NCI-H1436 (cell line): Measurements from ENCODE around the gene JPH4.
"Not testable (repeated sequence)": the region's sequence is repeated elsewhere in the genome, so short reads cannot be mapped to it uniquely, and the experiment has no call there.

Experiments
- DNase-seq: peaks from one replicate; lab custom pipeline; 2025; lab: John Stamatoyannopoulos, UW

JPH4 gene

GRCh38 chr14:23546450-23547035, 32.0 kb downstream of the JPH4 start:
- DNase-seq, result no peak

DNA sequence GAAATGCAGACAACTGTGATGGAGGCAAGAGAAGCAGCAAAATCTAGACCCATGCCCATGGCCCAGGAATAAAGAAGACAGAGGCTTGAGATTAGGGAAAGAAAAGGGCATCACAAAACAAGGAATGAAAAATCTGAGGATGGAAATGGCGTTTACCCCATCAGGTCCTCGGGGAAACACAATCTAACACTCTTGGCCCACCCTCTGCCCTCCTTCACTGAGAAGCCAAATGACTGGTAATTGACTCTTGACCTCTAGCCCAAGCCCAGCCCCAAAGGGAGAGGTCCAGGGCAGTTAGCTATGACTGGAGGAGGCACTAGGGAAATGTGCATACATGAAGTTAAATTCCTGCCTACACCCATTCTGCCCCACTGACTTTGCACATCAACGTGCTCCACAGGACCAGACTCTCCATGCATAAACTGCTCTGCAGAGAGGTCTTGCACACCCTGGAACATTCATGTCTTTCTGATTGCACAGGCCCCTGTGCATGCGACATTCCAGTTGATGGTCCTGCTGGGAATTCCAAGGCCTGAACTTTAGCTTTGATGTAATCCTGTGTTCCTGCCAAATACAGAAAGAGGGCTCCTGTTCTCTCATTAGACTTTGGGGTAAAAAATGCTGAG, 32.7 kb downstream of the JPH4 start:
- no peak for DNase-seq

DNA sequence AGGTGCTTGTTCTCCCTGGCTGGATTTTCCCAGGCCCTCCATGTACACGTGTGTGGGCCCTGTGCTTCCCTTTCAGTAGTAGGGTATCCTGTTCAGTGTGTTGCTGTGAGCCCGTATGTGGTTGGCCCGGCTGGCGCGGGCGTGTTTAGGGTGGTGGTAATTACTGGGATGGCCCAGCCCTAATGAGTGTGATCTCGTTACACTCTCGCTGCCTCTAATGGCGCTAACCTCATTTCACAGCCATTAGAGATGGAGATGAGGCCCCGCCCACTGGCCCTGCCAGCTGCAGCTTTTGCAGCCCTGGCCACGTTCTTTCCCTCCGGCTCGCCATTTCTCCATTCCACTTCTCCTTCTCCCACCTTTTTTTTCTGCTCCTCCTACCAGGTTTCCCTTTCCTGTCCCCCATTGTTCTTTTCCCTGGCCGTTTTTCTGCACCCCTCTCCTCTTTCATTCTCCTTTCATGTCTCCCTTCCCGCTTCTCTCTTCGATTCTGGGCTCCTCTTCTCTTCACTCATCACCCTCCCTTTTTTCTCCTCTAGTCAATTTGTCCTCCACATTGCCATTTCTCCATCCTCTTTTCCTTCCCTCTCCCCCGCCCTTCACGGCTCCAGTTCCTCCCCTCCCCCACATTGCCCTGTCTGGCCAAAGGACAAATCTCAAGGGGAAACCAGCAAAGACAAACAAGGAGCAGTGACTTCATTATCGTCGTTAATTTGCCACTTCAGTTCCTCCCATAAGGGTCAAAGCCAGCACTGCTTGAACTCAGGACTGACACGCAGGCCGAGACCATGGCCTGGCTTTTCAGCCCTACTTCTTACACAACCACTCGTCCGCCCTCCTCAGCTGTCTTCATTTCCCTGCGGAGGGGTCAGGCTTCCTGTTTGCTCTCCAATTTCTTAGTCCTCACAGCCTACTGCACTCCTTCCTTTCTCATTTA, 33.8 kb downstream of the JPH4 start:
- peak; percentile 96 for DNase-seq

DNA sequence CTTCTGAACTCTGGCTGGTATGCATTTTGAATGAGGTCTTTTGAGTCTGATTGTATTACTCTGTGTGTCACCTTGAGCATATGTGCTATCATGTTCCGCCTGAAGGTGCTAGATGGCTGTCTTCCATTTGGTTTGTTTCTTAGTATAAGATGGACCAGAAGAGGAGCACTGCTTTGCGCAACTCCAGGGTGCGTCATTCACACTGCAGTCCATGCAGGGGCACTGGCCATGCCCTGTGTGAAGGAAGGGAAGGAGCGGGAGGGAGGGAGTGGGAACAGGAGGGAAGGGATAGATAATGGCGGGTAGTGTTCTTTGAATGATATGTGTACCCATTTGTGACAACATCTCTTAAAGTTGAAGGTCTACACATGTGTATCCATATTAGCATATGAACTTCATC, 35.2 kb downstream of the JPH4 start:
- DNase-seq, result no peak

- no peak for DNase-seq
Observed at GRCh38 chr14:23542261-23542660, 36.3 kb downstream of the JPH4 start.

DNA sequence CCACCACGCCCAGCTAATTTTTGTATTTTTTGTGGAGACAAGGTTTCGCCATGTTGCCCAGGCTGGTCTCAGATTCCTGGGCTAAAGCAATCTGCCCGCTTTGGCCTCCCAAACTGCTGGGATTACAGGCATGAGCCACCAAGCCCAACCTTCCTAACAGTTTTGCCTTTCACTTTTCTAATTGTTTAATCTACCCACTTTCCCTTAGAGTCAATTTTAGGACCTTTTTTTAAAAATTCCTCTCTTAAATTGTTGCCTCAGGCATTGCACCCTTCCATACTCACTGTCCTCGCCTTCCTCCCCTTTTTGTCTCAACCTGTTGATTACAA, 38.5 kb downstream of the JPH4 start:
- DNase-seq, result no peak

GRCh38 chr14:23539248-23540140, 39.1 kb downstream of the JPH4 start:
- peak; percentile 44 for DNase-seq

DNA sequence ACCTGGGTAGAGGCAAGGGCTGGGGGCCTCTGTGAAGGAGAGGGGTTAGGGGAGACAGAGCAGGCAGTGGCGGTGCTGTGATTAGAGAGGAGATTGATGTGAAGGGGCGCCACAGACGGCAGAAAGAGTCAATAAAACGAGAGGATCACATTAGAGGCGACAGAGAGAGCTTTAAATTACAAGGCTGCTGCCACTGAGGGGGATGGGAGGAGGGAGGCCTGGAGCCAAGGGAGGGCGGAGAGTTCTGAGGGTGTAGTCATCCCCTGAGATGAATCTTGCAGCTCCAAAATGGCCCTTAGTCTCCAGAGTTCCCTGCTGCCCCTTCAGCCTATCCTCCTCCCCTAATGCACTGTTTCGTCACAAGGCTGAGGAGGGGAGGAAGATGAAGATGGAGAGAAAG, 39.8 kb downstream of the JPH4 start:
- DNase-seq, result peak; percentile 74

DNA sequence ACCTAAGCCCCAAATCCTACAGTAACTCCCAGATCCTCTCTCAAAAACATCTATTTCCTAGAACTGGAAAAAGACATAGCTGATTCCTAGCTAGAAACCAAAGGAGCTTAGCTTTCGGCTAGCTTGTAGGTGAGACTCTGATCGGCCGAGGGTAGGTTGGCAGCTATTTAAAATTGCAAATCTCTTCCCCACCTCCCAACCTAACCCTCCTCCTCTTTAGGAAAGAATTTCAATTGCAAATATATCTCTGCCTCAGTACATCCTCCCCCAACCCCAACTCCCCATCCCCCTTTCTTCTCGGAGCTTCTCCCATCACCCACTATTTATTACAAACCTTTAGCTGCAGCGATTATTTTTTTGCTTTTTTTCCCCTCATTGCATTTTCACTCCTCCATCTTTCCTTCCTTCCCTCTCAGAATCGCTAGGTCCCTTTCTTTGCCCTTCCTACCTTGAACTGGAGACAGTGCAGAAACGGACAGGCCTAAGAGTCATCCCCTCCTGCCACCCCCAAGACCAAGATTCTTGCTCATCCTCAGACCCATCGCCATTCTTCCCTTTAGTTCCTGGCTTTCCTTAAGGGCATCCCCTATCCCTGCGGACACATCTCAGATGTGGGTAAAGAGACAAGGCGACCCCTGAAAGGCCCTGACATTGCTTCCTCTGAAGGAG, 40.4 kb downstream of the JPH4 start:
- no peak for DNase-seq

- DNase-seq, result no peak
Observed at GRCh38 chr14:23537351-23538049, 41.1 kb downstream of the JPH4 start.

DNA sequence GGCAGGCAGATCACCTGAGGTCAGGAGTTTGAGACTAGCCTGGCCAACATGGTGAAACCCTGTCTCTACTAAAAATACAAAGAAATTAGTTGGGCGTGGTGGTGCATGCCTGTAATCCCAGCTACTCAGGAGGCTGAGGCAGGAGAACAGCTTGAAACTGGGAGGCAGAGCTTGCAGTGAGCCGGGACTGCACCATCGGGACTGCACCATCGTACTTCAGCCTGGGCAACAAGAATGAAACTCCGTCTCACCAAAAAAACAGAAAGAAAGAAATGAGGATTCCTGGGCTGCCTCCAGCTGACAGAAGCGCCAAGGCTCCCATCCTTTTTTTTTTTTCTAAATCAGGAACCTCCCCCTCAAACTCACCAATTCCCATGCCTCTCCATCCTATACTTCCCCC, 41.7 kb downstream of the JPH4 start:
- DNase-seq, result not testable (repeated sequence)

DNA sequence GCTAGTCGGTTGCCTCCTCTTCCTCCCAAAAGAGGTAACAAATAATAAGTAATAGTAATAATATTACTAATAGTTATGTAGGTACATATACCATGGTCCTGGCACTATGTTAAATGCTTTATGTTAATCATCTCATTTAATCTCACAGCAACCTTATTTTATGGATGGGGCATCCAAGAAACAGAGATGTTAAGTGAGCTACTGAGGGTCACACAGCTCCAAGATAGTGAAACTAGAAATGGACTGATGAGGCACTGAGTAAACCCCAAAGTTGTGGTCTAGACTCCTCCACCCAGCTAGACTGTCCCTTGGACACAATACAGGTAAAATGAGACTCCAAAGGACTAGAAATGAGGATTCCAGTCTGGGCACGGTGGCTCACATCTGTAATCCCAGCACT, 42.1 kb downstream of the JPH4 start:
- no peak for DNase-seq

DNA sequence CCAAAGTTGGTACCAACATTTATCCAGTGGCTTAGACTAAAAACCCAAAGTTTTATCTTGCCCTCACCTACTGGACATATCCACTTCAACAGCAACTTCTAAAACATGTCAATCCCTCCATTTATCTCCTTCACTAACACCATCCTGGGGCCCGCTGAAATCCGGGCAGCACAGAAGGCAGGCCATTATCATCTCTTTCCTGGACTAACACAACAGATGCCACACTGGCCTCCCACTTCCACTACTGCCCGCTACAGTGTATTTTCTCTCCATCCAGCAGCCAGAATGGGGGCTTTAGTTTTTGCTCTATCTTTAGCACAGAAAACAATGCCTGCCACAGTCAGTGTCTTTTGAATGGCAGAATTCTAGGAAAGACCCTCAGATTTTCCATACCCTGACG, 42.6 kb downstream of the JPH4 start:
- no peak for DNase-seq

GRCh38 chr14:23533652-23534435, 44.7 kb downstream of the JPH4 start:
- no peak for DNase-seq

- no peak for DNase-seq
Observed at GRCh38 chr14:23532658-23533057, 45.9 kb downstream of the JPH4 start.

DNA sequence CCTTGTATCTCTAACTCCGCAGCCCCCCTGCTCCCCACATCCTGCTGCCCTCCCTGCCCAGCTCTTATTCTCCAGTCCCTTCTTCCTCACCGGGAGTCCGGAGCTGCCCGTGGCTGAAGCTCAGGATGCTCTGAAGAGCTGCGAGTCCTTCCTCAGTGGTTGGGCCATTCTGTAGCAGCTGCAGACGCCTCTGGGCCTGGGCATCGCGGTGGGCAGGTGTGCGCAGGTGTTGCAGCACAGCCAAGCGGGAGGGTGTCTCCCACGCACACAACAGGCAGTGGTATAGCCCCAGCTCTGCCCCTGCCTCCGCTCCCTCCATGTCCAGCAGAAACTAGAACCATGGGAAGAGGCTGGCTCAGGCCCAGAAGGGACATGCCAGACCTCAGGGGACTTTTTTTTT, 47.2 kb downstream of the JPH4 start:
- no peak for DNase-seq

- no peak for DNase-seq
Observed at GRCh38 chr14:23530375-23531055, 48.1 kb downstream of the JPH4 start.

DNA sequence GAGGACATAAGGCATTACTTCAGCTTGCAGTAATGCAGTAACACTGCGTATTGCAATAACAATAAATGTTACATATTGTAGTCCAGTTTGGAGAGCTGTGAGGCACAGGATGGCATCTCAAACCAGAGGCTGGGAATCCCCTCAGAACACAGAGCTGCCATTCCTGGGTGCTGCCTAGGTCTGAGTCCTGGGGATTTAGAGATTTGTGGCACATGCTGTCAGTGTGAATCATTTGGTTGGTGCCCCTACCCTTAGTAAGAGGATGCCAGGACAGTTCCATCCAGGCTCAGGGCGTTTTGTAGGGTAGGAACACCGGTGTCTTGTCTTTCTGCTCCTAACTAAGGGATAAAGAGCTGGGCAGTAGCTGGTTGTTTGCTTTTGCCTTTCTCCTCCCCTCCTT, 49.6 kb downstream of the JPH4 start:
- no peak for DNase-seq

DNA sequence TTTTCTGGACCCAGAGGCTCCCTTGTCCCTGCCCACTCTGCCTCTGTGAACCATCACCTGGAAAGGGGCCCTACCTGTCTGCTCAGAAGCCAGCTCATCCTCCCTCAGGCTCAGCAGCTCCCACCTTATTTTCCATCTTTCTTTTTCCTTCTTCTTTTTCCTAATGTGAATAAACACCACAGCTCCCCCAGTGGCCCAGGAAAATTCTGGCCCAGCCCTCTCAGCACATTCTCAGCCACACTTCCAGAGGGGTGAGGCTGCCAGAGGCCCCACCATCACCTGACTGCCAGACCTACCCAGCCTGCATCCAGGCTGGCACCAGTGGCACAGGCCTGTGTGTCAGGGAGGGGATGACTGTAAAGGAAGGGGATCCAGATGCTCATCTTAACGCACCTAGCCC, 50.0 kb downstream of the JPH4 start:
- DNase-seq, result no peak

GRCh38 chr14:23525611-23526010, 53.0 kb downstream of the JPH4 start:
- DNase-seq, result no peak
